ENCODE data around the gene ILKAP.

Gene ILKAP

GRCh38 chr2:238236571-238236970 is 33.1 kb upstream of the ILKAP start:
- peaks cover 0 to 7% of the 10 kb centered on the region in 2 donors for H3K4me1 ChIP-seq (ENCODE audit: control insufficient read depth in 1 of 2, insufficient read depth in 2 of 2, low read length in 2 of 2)
- no peaks in the 10 kb centered on the region for H3K36me3 ChIP-seq (ENCODE audit: control insufficient read depth in 1 of 2, insufficient read depth in 2 of 2, low read length in 2 of 2)
- no peak overlapping the region for H3K4me3 ChIP-seq (ENCODE audit: low read depth in 1 of 2, low read length in 2 of 2)
- no peaks in the 10 kb centered on the region for H3K9me3 ChIP-seq (ENCODE audit: control insufficient read depth in 1 of 2, low read length in 2 of 2)
- no peaks in the 10 kb centered on the region for H3K27me3 ChIP-seq (ENCODE audit: control insufficient read depth in 1 of 2, insufficient read depth in 2 of 2, low read length in 2 of 2)
- H3K27ac ChIP-seq (ENCODE audit: low read depth, low read length), result no peak overlapping the region
- no peak overlapping the region for H3K9ac ChIP-seq (ENCODE audit: low read depth in 1 of 2, low read length in 2 of 2)

- H3K27me3 ChIP-seq (ENCODE audit: control insufficient read depth in 1 of 2, insufficient read depth in 2 of 2, low read length in 2 of 2), result peaks cover 0 to under 1% of the 10 kb centered on the region in 2 donors
Observed at GRCh38 chr2:238235856-238236255, 32.4 kb upstream of the ILKAP start.

GRCh38 chr2:238235331-238235732 is 31.8 kb upstream of the ILKAP start:
- no peaks in the 10 kb centered on the region for H3K36me3 ChIP-seq (ENCODE audit: control insufficient read depth in 1 of 2, insufficient read depth in 2 of 2, low read length in 2 of 2)
- H3K4me1 ChIP-seq (ENCODE audit: control insufficient read depth in 1 of 2, insufficient read depth in 2 of 2, low read length in 2 of 2), result peaks cover 0 to 6% of the 10 kb centered on the region in 2 donors
- H3K27me3 ChIP-seq (ENCODE audit: control insufficient read depth in 1 of 2, insufficient read depth in 2 of 2, low read length in 2 of 2), result peaks cover 0 to 6% of the 10 kb centered on the region in 2 donors
- H3K9ac ChIP-seq (ENCODE audit: low read depth in 1 of 2, low read length in 2 of 2), result no peak overlapping the region
- H3K27ac ChIP-seq (ENCODE audit: low read depth, low read length), result no peak overlapping the region
- H3K4me3 ChIP-seq (ENCODE audit: low read depth in 1 of 2, low read length in 2 of 2), result no peak overlapping the region
- H3K9me3 ChIP-seq (ENCODE audit: control insufficient read depth in 1 of 2, low read length in 2 of 2), result no peaks in the 10 kb centered on the region

More at GRCh38 chr2:238235856-238236255, 32.4 kb upstream of the ILKAP start:
- Histone ChIP-seq H3K27ac (ENCODE audit: low read depth, low read length) (no peak overlapping the region), H3K9me3 (ENCODE audit: control insufficient read depth in 1 of 2, low read length in 2 of 2) (no peaks in the 10 kb centered on the region), H3K4me3 (ENCODE audit: low read depth in 1 of 2, low read length in 2 of 2) (no peak overlapping the region), H3K9ac (ENCODE audit: low read depth in 1 of 2, low read length in 2 of 2) (no peak overlapping the region), H3K36me3 (ENCODE audit: control insufficient read depth in 1 of 2, insufficient read depth in 2 of 2, low read length in 2 of 2) (no peaks in the 10 kb centered on the region), H3K4me1 (ENCODE audit: control insufficient read depth in 1 of 2, insufficient read depth in 2 of 2, low read length in 2 of 2) (peaks cover 0 to 7% of the 10 kb centered on the region in 2 donors)

- Histone ChIP-seq H3K4me3 (ENCODE audit: low read depth in 1 of 2, low read length in 2 of 2) (no peak overlapping the region), H3K27ac (ENCODE audit: low read depth, low read length) (no peak overlapping the region), H3K27me3 (ENCODE audit: control insufficient read depth in 1 of 2, insufficient read depth in 2 of 2, low read length in 2 of 2) (peaks cover 0 to 6% of the 10 kb centered on the region in 2 donors), H3K4me1 (ENCODE audit: control insufficient read depth in 1 of 2, insufficient read depth in 2 of 2, low read length in 2 of 2) (no peaks in the 10 kb centered on the region), H3K9ac (ENCODE audit: low read depth in 1 of 2, low read length in 2 of 2) (no peak overlapping the region), H3K36me3 (ENCODE audit: control insufficient read depth in 1 of 2, insufficient read depth in 2 of 2, low read length in 2 of 2) (no peaks in the 10 kb centered on the region), H3K9me3 (ENCODE audit: control insufficient read depth in 1 of 2, low read length in 2 of 2) (no peaks in the 10 kb centered on the region)
Observed at GRCh38 chr2:238233625-238234024, 30.1 kb upstream of the ILKAP start.

GRCh38 chr2:238231809-238232208 is 28.3 kb upstream of the ILKAP start:
- Histone ChIP-seq H3K9me3 (ENCODE audit: control insufficient read depth in 1 of 2, low read length in 2 of 2) (no peaks in the 10 kb centered on the region), H3K9ac (ENCODE audit: low read depth in 1 of 2, low read length in 2 of 2) (no peak overlapping the region), H3K27ac (ENCODE audit: low read depth, low read length) (no peak overlapping the region), H3K4me3 (ENCODE audit: low read depth in 1 of 2, low read length in 2 of 2) (no peak overlapping the region), H3K4me1 (ENCODE audit: control insufficient read depth in 1 of 2, insufficient read depth in 2 of 2, low read length in 2 of 2) (no peaks in the 10 kb centered on the region), H3K27me3 (ENCODE audit: control insufficient read depth in 1 of 2, insufficient read depth in 2 of 2, low read length in 2 of 2) (peaks cover 0 to 6% of the 10 kb centered on the region in 2 donors), H3K36me3 (ENCODE audit: control insufficient read depth in 1 of 2, insufficient read depth in 2 of 2, low read length in 2 of 2) (no peaks in the 10 kb centered on the region)

- Histone ChIP-seq H3K36me3 (ENCODE audit: control insufficient read depth in 1 of 2, insufficient read depth in 2 of 2, low read length in 2 of 2) (no peaks in the 10 kb centered on the region), H3K9me3 (ENCODE audit: control insufficient read depth in 1 of 2, low read length in 2 of 2) (no peaks in the 10 kb centered on the region), H3K4me3 (ENCODE audit: low read depth in 1 of 2, low read length in 2 of 2) (peak overlapping the region; percentile 51 to 73), H3K4me1 (ENCODE audit: control insufficient read depth in 1 of 2, insufficient read depth in 2 of 2, low read length in 2 of 2) (no peaks in the 10 kb centered on the region), H3K27ac (ENCODE audit: low read depth, low read length) (no peak overlapping the region), H3K27me3 (ENCODE audit: control insufficient read depth in 1 of 2, insufficient read depth in 2 of 2, low read length in 2 of 2) (peaks cover 0 to 6% of the 10 kb centered on the region in 2 donors), H3K9ac (ENCODE audit: low read depth in 1 of 2, low read length in 2 of 2) (peak overlapping the region in 1 of 2 donors; percentile 30)
Observed at GRCh38 chr2:238231251-238231793, 27.8 kb upstream of the ILKAP start.

GRCh38 chr2:238230699-238231098 is 27.2 kb upstream of the ILKAP start:
- Histone ChIP-seq H3K4me1 (ENCODE audit: control insufficient read depth in 1 of 2, insufficient read depth in 2 of 2, low read length in 2 of 2) (no peaks in the 10 kb centered on the region), H3K27me3 (ENCODE audit: control insufficient read depth in 1 of 2, insufficient read depth in 2 of 2, low read length in 2 of 2) (peaks cover 0 to 6% of the 10 kb centered on the region in 2 donors), H3K36me3 (ENCODE audit: control insufficient read depth in 1 of 2, insufficient read depth in 2 of 2, low read length in 2 of 2) (no peaks in the 10 kb centered on the region), H3K9me3 (ENCODE audit: control insufficient read depth in 1 of 2, low read length in 2 of 2) (no peaks in the 10 kb centered on the region), H3K9ac (ENCODE audit: low read depth in 1 of 2, low read length in 2 of 2) (no peak overlapping the region), H3K27ac (ENCODE audit: low read depth, low read length) (no peak overlapping the region), H3K4me3 (ENCODE audit: low read depth in 1 of 2, low read length in 2 of 2) (peak overlapping the region in 1 of 2 donors; percentile 73)

- no peaks in the 10 kb centered on the region for H3K4me1 ChIP-seq (ENCODE audit: control insufficient read depth in 1 of 2, insufficient read depth in 2 of 2, low read length in 2 of 2)
- H3K9me3 ChIP-seq (ENCODE audit: control insufficient read depth in 1 of 2, low read length in 2 of 2), result no peaks in the 10 kb centered on the region
- H3K27ac ChIP-seq (ENCODE audit: low read depth, low read length), result no peak overlapping the region
- no peaks in the 10 kb centered on the region for H3K36me3 ChIP-seq (ENCODE audit: control insufficient read depth in 1 of 2, insufficient read depth in 2 of 2, low read length in 2 of 2)
- no peak overlapping the region for H3K4me3 ChIP-seq (ENCODE audit: low read depth in 1 of 2, low read length in 2 of 2)
- no peak overlapping the region for H3K9ac ChIP-seq (ENCODE audit: low read depth in 1 of 2, low read length in 2 of 2)
- H3K27me3 ChIP-seq (ENCODE audit: control insufficient read depth in 1 of 2, insufficient read depth in 2 of 2, low read length in 2 of 2), result peaks cover 0 to 6% of the 10 kb centered on the region in 2 donors
Observed at GRCh38 chr2:238228700-238229099, 25.2 kb upstream of the ILKAP start.

- no peak overlapping the region for H3K4me3 ChIP-seq (ENCODE audit: low read depth in 1 of 2, low read length in 2 of 2)
- no peak overlapping the region for H3K27ac ChIP-seq (ENCODE audit: low read depth, low read length)
- no peaks in the 10 kb centered on the region for H3K36me3 ChIP-seq (ENCODE audit: control insufficient read depth in 1 of 2, insufficient read depth in 2 of 2, low read length in 2 of 2)
- H3K9ac ChIP-seq (ENCODE audit: low read depth in 1 of 2, low read length in 2 of 2), result no peak overlapping the region
- H3K9me3 ChIP-seq (ENCODE audit: control insufficient read depth in 1 of 2, low read length in 2 of 2), result no peaks in the 10 kb centered on the region
- peaks cover 0 to 6% of the 10 kb centered on the region in 2 donors for H3K27me3 ChIP-seq (ENCODE audit: control insufficient read depth in 1 of 2, insufficient read depth in 2 of 2, low read length in 2 of 2)
- no peaks in the 10 kb centered on the region for H3K4me1 ChIP-seq (ENCODE audit: control insufficient read depth in 1 of 2, insufficient read depth in 2 of 2, low read length in 2 of 2)
Observed at GRCh38 chr2:238227587-238228032, 24.1 kb upstream of the ILKAP start.

- no peaks in the 10 kb centered on the region for H3K4me1 ChIP-seq (ENCODE audit: control insufficient read depth in 1 of 2, insufficient read depth in 2 of 2, low read length in 2 of 2)
- H3K36me3 ChIP-seq (ENCODE audit: control insufficient read depth in 1 of 2, insufficient read depth in 2 of 2, low read length in 2 of 2), result no peaks in the 10 kb centered on the region
- H3K4me3 ChIP-seq (ENCODE audit: low read depth in 1 of 2, low read length in 2 of 2), result no peak overlapping the region
- no peaks in the 10 kb centered on the region for H3K9me3 ChIP-seq (ENCODE audit: control insufficient read depth in 1 of 2, low read length in 2 of 2)
- peaks cover 0 to 6% of the 10 kb centered on the region in 2 donors for H3K27me3 ChIP-seq (ENCODE audit: control insufficient read depth in 1 of 2, insufficient read depth in 2 of 2, low read length in 2 of 2)
- H3K9ac ChIP-seq (ENCODE audit: low read depth in 1 of 2, low read length in 2 of 2), result no peak overlapping the region
- H3K27ac ChIP-seq (ENCODE audit: low read depth, low read length), result no peak overlapping the region
Observed at GRCh38 chr2:238226698-238227586, 23.4 kb upstream of the ILKAP start.
